GM19455 (cell line): Measurements from ENCODE around the gene PIK3R1.

ENCODE experiments used
- ATAC-seq: cut with Tn5 transposase; IDR thresholded peaks from one replicate; pipeline ENCODE4 v1.9.1; 2021; ENCODE audit not compliant: unreplicated experiment

Gene PIK3R1

DNA sequence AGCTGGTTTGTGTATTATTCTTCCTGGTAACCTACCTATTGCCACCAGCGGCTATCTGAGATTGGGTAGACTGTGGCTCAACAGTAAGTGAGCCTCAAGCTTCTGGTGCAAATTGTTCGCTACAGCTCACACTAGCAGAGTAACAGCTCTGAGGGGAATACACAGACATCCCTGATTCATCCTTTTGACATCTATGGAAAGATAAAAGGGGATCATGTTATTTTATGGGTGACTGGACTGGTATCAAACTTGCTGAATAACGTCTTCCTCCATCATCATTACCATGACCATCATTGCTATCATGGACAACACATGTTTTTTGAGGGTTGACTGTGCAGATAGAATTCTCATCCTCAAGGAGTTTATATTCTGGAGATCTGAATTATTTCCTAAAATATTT, 129.6 kb downstream of the PIK3R1 start:
- ATAC-seq, result no peak

- no peak for ATAC-seq
These were observed 130.0 kb downstream of the PIK3R1 start for GRCh38 chr5:68345582-68345981.

DNA sequence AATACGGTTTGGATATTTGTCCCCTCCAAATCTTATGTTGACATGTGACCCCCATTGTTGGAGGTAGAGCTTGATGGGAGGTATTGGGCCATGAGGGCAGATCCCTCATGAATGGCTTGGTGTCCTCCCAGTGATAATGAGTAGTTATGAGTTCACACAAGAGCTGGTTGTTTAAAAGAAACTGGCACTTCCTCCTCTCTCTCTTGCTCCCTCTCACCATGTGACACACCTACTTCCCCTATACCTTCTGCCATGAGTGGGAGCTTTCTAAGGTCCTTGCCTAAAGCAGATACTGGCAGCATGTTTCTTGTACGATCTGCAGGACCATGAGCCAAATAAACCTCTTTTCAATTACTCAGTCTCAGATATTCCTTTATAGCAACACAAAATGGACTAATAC, 132.0 kb downstream of the PIK3R1 start:
- no peak for ATAC-seq

DNA sequence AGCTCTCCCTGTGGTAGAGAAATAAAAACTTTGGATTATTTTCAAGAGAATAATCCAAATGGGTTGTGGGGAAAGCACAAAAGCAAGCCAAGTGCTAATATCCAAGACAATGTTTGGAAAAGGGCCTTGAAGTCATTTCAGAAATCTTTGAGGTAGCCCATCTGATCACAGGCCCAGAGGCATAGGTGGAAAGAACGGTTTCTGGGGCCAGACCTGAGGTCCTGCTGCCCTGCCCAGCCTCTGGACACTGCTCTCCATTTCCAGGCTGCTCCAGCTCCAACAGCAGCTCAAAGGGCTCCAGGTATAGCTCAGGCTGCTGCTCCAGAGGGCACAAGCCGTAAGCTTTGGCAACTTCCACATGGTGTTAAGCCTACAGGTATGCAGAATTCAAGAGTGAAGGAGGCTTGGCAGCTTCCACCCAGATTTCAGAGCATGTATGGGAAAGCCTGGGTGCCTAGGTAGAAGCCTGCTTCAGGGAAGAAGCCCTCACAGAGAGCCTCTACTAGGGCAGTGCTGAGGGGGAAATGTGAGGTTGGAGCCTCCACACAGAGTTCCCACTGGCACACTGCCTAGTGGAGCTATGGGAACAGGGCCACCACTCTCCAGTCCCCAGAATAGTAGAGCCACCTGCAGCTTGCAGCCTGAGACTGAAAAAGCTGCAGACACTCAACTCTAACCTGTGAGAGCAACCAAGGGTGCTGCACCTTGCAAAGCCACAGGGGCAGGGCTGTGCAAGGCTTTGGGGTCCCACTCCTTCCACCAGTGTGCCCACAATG, 133.1 kb downstream of the PIK3R1 start:
- no peak for ATAC-seq

DNA sequence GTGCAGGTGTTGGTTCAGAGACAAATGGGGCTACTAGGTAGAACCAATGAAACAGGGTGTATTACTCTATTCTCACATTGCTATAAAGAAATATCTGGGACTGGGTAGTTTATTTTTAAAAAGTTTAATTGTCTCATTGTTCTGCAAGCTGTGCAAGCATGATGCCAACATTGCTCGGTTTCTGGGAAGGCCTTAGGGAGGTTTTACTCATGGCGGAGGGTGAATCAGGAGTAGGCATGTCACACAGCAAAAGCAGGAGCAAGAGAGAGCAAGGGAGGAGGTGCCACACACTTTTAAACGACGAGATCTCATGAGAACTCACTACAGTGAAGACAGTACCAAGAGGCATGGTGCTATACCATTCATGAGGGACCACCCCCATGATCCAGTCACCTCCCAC, 134.6 kb downstream of the PIK3R1 start:
- no peak for ATAC-seq
